Skeletal muscle satellite cell (primary cell): Measurements from ENCODE around the gene TPSD1.
"Not testable (repeated sequence)": the region's sequence is repeated elsewhere in the genome, so short reads cannot be mapped to it uniquely, and the experiment has no call there.

ENCODE experiments used
- H3K27me3 ChIP-seq: 2 replicates; pipeline ENCODE4 v1.7.0; 2013; ENCODE audit warnings: low read length; ENCODE audit not compliant: control insufficient read depth, insufficient read depth
- H3K36me3 ChIP-seq: 2 replicates; pipeline ENCODE4 v1.7.0; 2013; ENCODE audit warnings: mild to moderate bottlenecking, control low read depth, low read length; ENCODE audit not compliant: insufficient read depth
- H3K4me1 ChIP-seq: 2 replicates; pipeline ENCODE4 v1.7.0; 2013; ENCODE audit warnings: low read length; ENCODE audit not compliant: control insufficient read depth, insufficient read depth
- H3K4me2 ChIP-seq: 2 replicates; pipeline ENCODE4 v1.7.0; 2013; ENCODE audit warnings: mild to moderate bottlenecking, low read length
- H3K4me3 ChIP-seq: 2 replicates; pipeline ENCODE4 v1.7.0; 2013; ENCODE audit warnings: low read length
- H3K9ac ChIP-seq: 2 replicates; pipeline ENCODE4 v1.7.0; 2013; ENCODE audit warnings: mild to moderate bottlenecking, low read depth, low read length, moderate library complexity
- H3K9me3 ChIP-seq: replicated peaks from 2 replicates; pipeline ENCODE4 v1.7.0; 2013; ENCODE audit warnings: mild to moderate bottlenecking, control low read depth, low read length

Gene TPSD1

GRCh38 chr16:1260101-1260680 lies 4.3 kb downstream of the TPSD1 start:
- Histone ChIP-seq H3K27me3 (peaks cover 38% of the 10 kb centered on the region), H3K9me3 (no peaks in the 10 kb centered on the region), H3K4me1 (no peaks in the 10 kb centered on the region), H3K4me3 (no peak overlapping the region), H3K4me2 (no peak overlapping the region), H3K36me3 (no peaks in the 10 kb centered on the region), H3K9ac (no peak overlapping the region)

GRCh38 chr16:1261131-1261892 lies 5.4 kb downstream of the TPSD1 start:
- Histone ChIP-seq H3K4me3 (no peak overlapping the region), H3K4me2 (no peak overlapping the region), H3K36me3 (no peaks in the 10 kb centered on the region), H3K9me3 (no peaks in the 10 kb centered on the region), H3K27me3 (peaks cover 41% of the 10 kb centered on the region), H3K9ac (no peak overlapping the region), H3K4me1 (no peaks in the 10 kb centered on the region)

GRCh38 chr16:1262210-1262845 lies 6.5 kb downstream of the TPSD1 start:
- H3K27me3 ChIP-seq, result peaks cover 46% of the 10 kb centered on the region
- H3K9ac ChIP-seq, result no peak overlapping the region

GRCh38 chr16:1262846-1263221 lies 7.0 kb downstream of the TPSD1 start:
- no peak overlapping the region for H3K4me3 ChIP-seq
- no peaks in the 10 kb centered on the region for H3K36me3 ChIP-seq
- H3K4me1 ChIP-seq, result no peaks in the 10 kb centered on the region
- H3K4me2 ChIP-seq, result no peak overlapping the region
- H3K9ac ChIP-seq, result no peak overlapping the region
- H3K9me3 ChIP-seq, result no peaks in the 10 kb centered on the region
- H3K27me3 ChIP-seq, result peaks cover 46% of the 10 kb centered on the region

More at GRCh38 chr16:1262210-1262845, 6.5 kb downstream of the TPSD1 start:
- H3K9me3 ChIP-seq, result no peaks in the 10 kb centered on the region
- no peak overlapping the region for H3K4me3 ChIP-seq
- H3K4me1 ChIP-seq, result no peaks in the 10 kb centered on the region
- H3K36me3 ChIP-seq, result no peaks in the 10 kb centered on the region
- no peak overlapping the region for H3K4me2 ChIP-seq

DNA sequence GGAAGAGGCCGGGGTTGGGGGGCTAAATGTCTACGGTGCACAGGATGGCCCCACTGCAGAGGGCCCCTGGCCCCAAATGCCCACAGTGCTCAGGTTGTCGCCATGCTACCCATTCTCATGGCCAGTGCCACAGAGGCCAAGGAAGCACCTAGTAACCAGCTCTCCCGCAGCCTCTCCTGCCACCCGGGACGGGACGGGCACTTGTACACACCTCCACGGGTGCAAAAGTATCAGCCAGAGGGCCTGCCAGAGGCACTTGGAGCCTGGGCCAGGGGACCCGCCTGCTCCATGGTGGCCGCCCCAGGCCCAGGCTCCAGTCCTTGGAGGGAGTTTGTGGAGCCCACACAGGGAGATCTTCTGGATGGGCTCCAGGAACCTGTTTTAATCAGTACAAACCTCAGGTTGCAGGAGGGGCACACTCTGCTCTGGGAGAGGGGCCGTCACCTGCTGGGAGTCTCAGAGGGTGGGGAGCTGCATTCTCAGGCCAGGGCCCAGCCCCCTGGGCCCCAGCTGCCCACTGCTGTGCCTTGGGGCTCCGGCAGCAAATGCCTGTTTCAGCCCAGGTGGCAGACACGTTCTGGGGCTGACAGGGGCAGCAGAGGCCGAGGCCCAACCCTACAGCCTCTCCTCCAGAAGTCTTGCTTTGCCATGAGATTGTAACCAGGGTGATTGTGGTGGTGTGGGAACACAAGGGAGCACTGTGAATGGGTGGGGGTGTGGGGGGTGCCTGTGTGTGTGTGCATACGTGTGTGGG lies 7.9 kb downstream of the TPSD1 start:
- H3K36me3 ChIP-seq, result no peaks in the 10 kb centered on the region
- no peaks in the 10 kb centered on the region for H3K4me1 ChIP-seq
- no peak overlapping the region for H3K4me3 ChIP-seq
- no peak overlapping the region for H3K9ac ChIP-seq
- H3K27me3 ChIP-seq, result peaks cover 46% of the 10 kb centered on the region
- H3K9me3 ChIP-seq, result no peaks in the 10 kb centered on the region
- no peak overlapping the region for H3K4me2 ChIP-seq

- Histone ChIP-seq H3K27me3 (peaks cover 39% of the 10 kb centered on the region), H3K4me2 (no peak overlapping the region), H3K9me3 (no peaks in the 10 kb centered on the region), H3K9ac (no peak overlapping the region), H3K4me3 (no peak overlapping the region), H3K4me1 (no peaks in the 10 kb centered on the region), H3K36me3 (no peaks in the 10 kb centered on the region)
Measured at GRCh38 chr16:1264345-1265089, 8.6 kb downstream of the TPSD1 start.

- no peaks in the 10 kb centered on the region for H3K4me1 ChIP-seq
- no peaks in the 10 kb centered on the region for H3K36me3 ChIP-seq
- H3K9me3 ChIP-seq, result no peaks in the 10 kb centered on the region
- H3K9ac ChIP-seq, result no peak overlapping the region
- H3K4me2 ChIP-seq, result no peak overlapping the region
- H3K27me3 ChIP-seq, result peaks cover 39% of the 10 kb centered on the region
- H3K4me3 ChIP-seq, result no peak overlapping the region
Measured at GRCh38 chr16:1265090-1265630, 9.3 kb downstream of the TPSD1 start.

- H3K27me3 ChIP-seq, result peaks cover 39% of the 10 kb centered on the region
- H3K4me2 ChIP-seq, result no peak overlapping the region
- H3K9ac ChIP-seq, result no peak overlapping the region
- no peak overlapping the region for H3K4me3 ChIP-seq
- no peaks in the 10 kb centered on the region for H3K36me3 ChIP-seq
- H3K4me1 ChIP-seq, result no peaks in the 10 kb centered on the region
- H3K9me3 ChIP-seq, result no peaks in the 10 kb centered on the region
Measured at GRCh38 chr16:1265826-1266225, 10.0 kb downstream of the TPSD1 start.

DNA sequence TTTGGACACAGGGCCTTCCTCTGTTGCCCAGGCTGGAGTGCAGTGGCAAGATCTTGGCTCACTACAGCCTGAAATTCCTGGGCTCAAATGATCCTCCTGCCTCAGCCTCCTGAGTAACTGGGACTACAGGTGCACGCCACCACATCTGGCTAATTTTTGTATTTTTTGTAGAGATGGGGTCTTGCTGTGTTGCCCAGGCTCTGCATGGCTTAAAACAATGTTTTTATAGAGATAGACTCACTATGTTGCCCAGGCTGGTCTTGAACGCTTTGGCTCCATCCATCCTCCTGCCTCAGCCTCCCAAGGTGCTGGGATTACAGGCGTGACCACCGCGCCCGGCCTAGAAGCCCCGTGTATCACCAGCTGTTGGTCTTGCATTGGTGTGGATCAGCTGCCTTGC lies 13.5 kb downstream of the TPSD1 start:
- H3K27me3 ChIP-seq, result peaks cover 38% of the 10 kb centered on the region
- H3K4me1 ChIP-seq, H3K4me2 ChIP-seq, H3K9me3 ChIP-seq, H3K4me3 ChIP-seq, H3K9ac ChIP-seq, H3K36me3 ChIP-seq: not testable (repeated sequence)

DNA sequence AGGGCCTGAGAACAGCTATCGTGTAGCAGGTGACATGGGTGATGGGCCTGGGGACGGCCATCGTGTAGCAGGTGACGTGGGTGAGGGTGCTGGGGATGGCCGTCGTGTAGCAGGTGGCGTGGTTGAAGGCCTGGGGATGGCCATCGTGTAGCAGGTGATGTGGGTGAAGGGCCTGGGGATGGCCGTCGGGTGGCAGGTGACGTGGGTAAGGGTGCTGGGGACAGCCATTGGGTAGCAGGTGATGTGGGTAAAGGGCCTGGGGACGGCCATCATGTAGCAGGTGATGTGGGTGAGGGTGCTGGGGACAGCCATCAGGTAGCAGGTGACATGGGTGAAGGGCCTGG lies 15.5 kb downstream of the TPSD1 start:
- Histone ChIP-seq H3K4me1 (no peaks in the 10 kb centered on the region), H3K36me3 (no peaks in the 10 kb centered on the region), H3K4me3 (no peak overlapping the region), H3K27me3 (peaks cover 42% of the 10 kb centered on the region), H3K9me3 (no peaks in the 10 kb centered on the region), H3K9ac (no peak overlapping the region), H3K4me2 (no peak overlapping the region)
